H1 (cell line): ENCODE data around the gene NUCB1. TPM values are rescaled to one million over a fixed set of nuclear protein-coding genes. Genes with fewer than 3 reads are reported as not detected.

Experiments used
- CTCF ChIA-PET: fragments of 300-600 bp; sonication (Branson Sonifier 250); formaldehyde crosslinking; loops from one replicate; lab custom pipeline; 2021; ENCODE audit not compliant: partially characterized antibody; lab: Charles Lee
- POLR2A ChIA-PET: fragments of 300-600 bp; sonication (Branson Sonifier 250); formaldehyde crosslinking; loops from one replicate; lab custom pipeline; 2021; ENCODE audit warnings: inconsistent platforms; ENCODE audit not compliant: partially characterized antibody; lab: Charles Lee
- DNase-seq, 2 experiments: peaks; one replicate each; pipeline versions ENCODE4 v3.0.0 to v3.0.0-alpha.2; 2010 to 2022; ENCODE audit warnings: low spot score in 2 of 2, low read depth in 1 of 2, mixed read lengths in 1 of 2
- FAIRE-seq: peaks from 2 replicates; lab custom pipeline; 2011; peaks lifted over from hg19 to GRCh38; lab: Jason Lieb, UNC
- H2AFZ ChIP-seq: 2 replicates; pipeline ENCODE4 v1.8.1; 2012; ENCODE audit warnings: low read length, inconsistent platforms
- H2AK5ac ChIP-seq: 2 replicates; pipeline ENCODE4 v1.6.1; 2013; ENCODE audit warnings: low read depth, low read length
- H2BK120ac ChIP-seq: replicated peaks from 2 replicates; pipeline ENCODE3; 2013; ENCODE audit warnings: low read depth, low read length, inconsistent platforms
- H2BK12ac ChIP-seq: 2 replicates; pipeline ENCODE4 v1.6.1; 2013; ENCODE audit warnings: low read depth, low read length
- H2BK15ac ChIP-seq: 2 replicates; pipeline ENCODE4 v1.6.1; 2013; ENCODE audit warnings: low read length
- H2BK20ac ChIP-seq: 2 replicates; pipeline ENCODE4 v1.6.1; 2013; ENCODE audit warnings: low read length
- H2BK5ac ChIP-seq: 2 replicates; pipeline ENCODE4 v1.6.1; 2013; ENCODE audit warnings: low read depth, low read length
- H3K14ac ChIP-seq: 2 replicates; pipeline ENCODE4 v1.6.1; 2013; ENCODE audit warnings: inconsistent platforms; ENCODE audit not compliant: insufficient read length
- H3K18ac ChIP-seq: 2 replicates; pipeline ENCODE4 v1.6.1; 2013; ENCODE audit warnings: low read length; ENCODE audit errors: extremely low read depth
- H3K23ac ChIP-seq: 2 replicates; pipeline ENCODE4 v1.6.1; 2013; ENCODE audit warnings: inconsistent platforms; ENCODE audit not compliant: insufficient read length
- H3K23me2 ChIP-seq: 2 replicates; pipeline ENCODE4 v1.6.1; 2013; ENCODE audit warnings: low read depth, low read length
- H3K27ac ChIP-seq: 2 replicates; pipeline ENCODE4 v1.6.1; 2011; ENCODE audit warnings: low read depth, low read length, inconsistent platforms
- H3K27me3 ChIP-seq, 4 experiments: replicated peaks in 1 of 4; 1 replicate in 1 of 4; 2 replicates in 3 of 4; pipeline versions ENCODE4 v1.6.1 to v1.8.1; 2011 to 2013; ENCODE audit warnings: low read length in 3 of 4, mild to moderate bottlenecking in 3 of 4, inconsistent platforms in 2 of 4, mixed read lengths in 2 of 4, moderate library complexity in 1 of 4; ENCODE audit not compliant: control insufficient read depth in 3 of 4, insufficient read depth in 3 of 4; ENCODE audit errors: extremely low read depth in 1 of 4
- H3K36me3 ChIP-seq, 4 experiments: 2 replicates each; pipeline versions ENCODE4 v1.6.1 to v1.8.1; 2011 to 2013; ENCODE audit warnings: mild to moderate bottlenecking in 4 of 4, low read length in 3 of 4, moderate library complexity in 2 of 4, control low read depth in 1 of 4, inconsistent platforms in 1 of 4; ENCODE audit not compliant: insufficient read depth in 4 of 4, control insufficient read depth in 2 of 4
- H3K4ac ChIP-seq: replicated peaks from 2 replicates; pipeline ENCODE3; 2013; ENCODE audit warnings: low read length, low read depth, mixed read lengths, inconsistent platforms; ENCODE audit not compliant: insufficient read length
- H3K4me1 ChIP-seq, 4 experiments: replicated peaks in 1 of 4; 1 replicate in 1 of 4; 2 replicates in 3 of 4; pipeline versions ENCODE4 v1.6.1 to v1.8.1; 2011 to 2013; ENCODE audit warnings: low read length in 3 of 4, inconsistent platforms in 2 of 4, mixed read lengths in 1 of 4; ENCODE audit not compliant: insufficient read depth in 4 of 4, control insufficient read depth in 3 of 4
- H3K4me2 ChIP-seq, 2 experiments: 2 replicates each; pipeline versions ENCODE4 v1.6.1 to v1.8.1; 2011 to 2013; ENCODE audit warnings: low read depth in 2 of 2, low read length in 2 of 2, control low read depth in 1 of 2, inconsistent platforms in 1 of 2, mild to moderate bottlenecking in 1 of 2; ENCODE audit not compliant: insufficient read depth in 1 of 2
- H3K4me3 ChIP-seq, 4 experiments: fragments of 200-600, 300-600 bp in 1 of 4; sonication (generic), shearing (Covaris generic), sonication (Bioruptor Twin) in 1 of 4; 2 replicates each; pipeline versions ENCODE4 v1.5.1 to v1.8.1; 2011 to 2016; ENCODE audit warnings: low read length in 4 of 4, low read depth in 3 of 4, control low read depth in 2 of 4, inconsistent platforms in 2 of 4, mild to moderate bottlenecking in 2 of 4, mixed read lengths in 1 of 4, moderate library complexity in 1 of 4; ENCODE audit not compliant: insufficient read depth in 2 of 4; ENCODE audit errors: extremely low read depth in 1 of 4
- H3K56ac ChIP-seq: replicated peaks from 2 replicates; pipeline ENCODE3; 2013; ENCODE audit warnings: low read depth, mild to moderate bottlenecking, mixed read lengths, low read length, inconsistent platforms; ENCODE audit not compliant: insufficient read length
- H3K79me1 ChIP-seq: 2 replicates; pipeline ENCODE4 v1.6.1; 2013; ENCODE audit warnings: low read depth, low read length, control low read depth
- H3K79me2 ChIP-seq, 2 experiments: 2 replicates each; pipeline versions ENCODE4 v1.6.1 to v1.8.1; 2012 to 2013; ENCODE audit warnings: low read length in 2 of 2, mild to moderate bottlenecking in 2 of 2, inconsistent platforms in 1 of 2; ENCODE audit not compliant: insufficient read depth in 2 of 2, control insufficient read depth in 1 of 2
- H3K9ac ChIP-seq, 4 experiments: replicated peaks in 1 of 4; 1 replicate in 1 of 4; 2 replicates in 3 of 4; pipeline versions ENCODE4 v1.6.1 to v1.8.1; 2011 to 2013; ENCODE audit warnings: low read depth in 3 of 4, low read length in 3 of 4, control low read depth in 2 of 4, mild to moderate bottlenecking in 2 of 4, moderate library complexity in 2 of 4, inconsistent platforms in 1 of 4; ENCODE audit errors: extremely low read depth in 1 of 4
- H3K9me3 ChIP-seq, 2 experiments: 2 replicates each; pipeline versions ENCODE4 v1.6.1 to v1.8.1; 2012 to 2013; ENCODE audit warnings: mild to moderate bottlenecking in 2 of 2, moderate library complexity in 2 of 2, control low read depth in 1 of 2, inconsistent platforms in 1 of 2, low read depth in 1 of 2, low read length in 1 of 2, mixed read lengths in 1 of 2; ENCODE audit not compliant: insufficient read depth in 2 of 2
- H4K20me1 ChIP-seq, 2 experiments: replicated peaks in 1 of 2; 2 replicates each; pipeline versions ENCODE3 to v1.8.1; 2011 to 2013; ENCODE audit warnings: inconsistent platforms in 2 of 2, low read length in 2 of 2, mild to moderate bottlenecking in 1 of 2; ENCODE audit not compliant: insufficient read depth in 2 of 2, control insufficient read depth in 1 of 2
- H4K5ac ChIP-seq: 2 replicates; pipeline ENCODE4 v1.6.1; 2013; ENCODE audit warnings: low read length, low read depth, mixed read lengths, inconsistent platforms; ENCODE audit not compliant: insufficient read length
- H4K8ac ChIP-seq: 2 replicates; pipeline ENCODE4 v1.8.0; 2013; ENCODE audit warnings: mild to moderate bottlenecking, moderate library complexity, low read length, inconsistent platforms; ENCODE audit not compliant: insufficient read depth; ENCODE audit errors: extremely low read depth
- H4K91ac ChIP-seq: replicated peaks from 2 replicates; pipeline ENCODE3; 2013; ENCODE audit warnings: low read length, mixed read lengths, inconsistent platforms; ENCODE audit not compliant: insufficient read length
- EP300 ChIP-seq, 2 experiments: IDR thresholded peaks; 1 replicate in 1 of 2; 2 replicates in 1 of 2; pipeline ENCODE4 v1.6.1; 2011 to 2012; ENCODE audit warnings: low read depth in 2 of 2, low read length in 2 of 2, mild to moderate bottlenecking in 2 of 2, borderline replicate concordance in 1 of 2, inconsistent platforms in 1 of 2, moderate library complexity in 1 of 2
- EZH2 ChIP-seq: fragments of 200-600 bp; sonication (generic); IDR thresholded peaks from 2 replicates; pipeline ENCODE4 v1.7.1; 2012; ENCODE audit warnings: low read depth, mild to moderate bottlenecking, moderate library complexity, low read length, inconsistent platforms; ENCODE audit not compliant: severe bottlenecking
- FOSL1 ChIP-seq: IDR thresholded peaks from 2 replicates; pipeline ENCODE4 v1.6.1; 2011; ENCODE audit warnings: mild to moderate bottlenecking, low read depth, low read length, moderate library complexity; ENCODE audit not compliant: insufficient read depth
- GTF2F1 ChIP-seq: IDR thresholded peaks from 2 replicates; pipeline ENCODE4 v1.6.1; 2012; ENCODE audit warnings: low read depth, low read length, improper control_type of control experiment, borderline replicate concordance
- JUND ChIP-seq: IDR thresholded peaks from 2 replicates; pipeline ENCODE4 v1.6.1; 2011; ENCODE audit warnings: mild to moderate bottlenecking, improper control_type of control experiment, low read length
- KDM1A ChIP-seq: fragments of 200-600, 300-600 bp; sonication (generic); IDR thresholded peaks from 2 replicates; pipeline ENCODE4 v1.7.1; 2016; ENCODE audit warnings: mild to moderate bottlenecking, low read length, borderline replicate concordance
- MAX ChIP-seq: IDR thresholded peaks from 2 replicates; pipeline ENCODE4 v1.6.1; 2012; ENCODE audit warnings: inconsistent platforms
- POLR2A ChIP-seq, 2 experiments: IDR thresholded peaks; 1 replicate in 1 of 2; 2 replicates in 1 of 2; pipeline ENCODE4 v1.6.1; 2011; ENCODE audit warnings: low read depth in 2 of 2, low read length in 2 of 2, mild to moderate bottlenecking in 2 of 2; ENCODE audit errors: control extremely low read depth in 1 of 2
- SP2 ChIP-seq: IDR thresholded peaks from 2 replicates; pipeline ENCODE4 v1.6.1; 2012; ENCODE audit warnings: mild to moderate bottlenecking, low read length, inconsistent platforms
- WGBS, 2 experiments: shearing (Covaris generic) in 1 of 2; methylation state at CpG; one replicate each; pipeline versions ENCODE4 v1.1.6 to v1.1.7; 2013 to 2015; ENCODE audit warnings: low lambda C conversion rate in 2 of 2, mixed read lengths in 2 of 2, inconsistent platforms in 1 of 2, low coverage in 1 of 2, missing lambda C conversion rate in 1 of 2; ENCODE audit not compliant: insufficient replicate concordance in 2 of 2, insufficient coverage in 1 of 2, insufficient read length in 1 of 2; ENCODE audit errors: extremely low coverage in 1 of 2, missing lambda C conversion rate in 1 of 2; 5-methylcytosine and 5-hydroxymethylcytosine counted together
- polyA plus RNA-seq, 7 experiments: library from polyadenylated mRNA; depleted of rRNA in 3 of 7; stranded (reverse) in 5 of 7; unstranded in 2 of 7; fragments of >200 nt in 5 of 7; fragments of 200-250 nt in 2 of 7; gene quantifications; 1 replicate in 5 of 7; 2 replicates in 1 of 7; 4 replicates in 1 of 7; pipeline versions ENCODE4 v1.2.1 to v1.2.3, GENCODE V29; 2011 to 2013; ENCODE audit warnings: missing spikeins in 2 of 7, mixed read lengths in 2 of 7
- total RNA-seq: library from RNA; stranded (reverse); fragmentation: NEBNext Ultra II Directional; extraction: Animal tissue kit (Norgen Biotek cat#: 25700); gene quantifications from 2 replicates; pipeline ENCODE4 v1.2.1, GENCODE V29; 2021

The NUCB1 gene
- total and polyA plus RNA-seq, 2 of the 8 experiments (the other 6 are each of a cell fraction or from before 2014, with no cell fraction given), result 111 to 121 TPM

- Histone ChIP-seq H4K5ac (no peak overlapping the region), H3K4me3 (no peak overlapping the region), H3K4me2 (no peak overlapping the region), H2BK20ac (no peak overlapping the region), H3K4ac (peak overlapping the region; percentile 78), H3K23me2 (peaks cover 3% of the 10 kb centered on the region; the same call in 1 of the 2 replicates), H3K56ac (no peak overlapping the region), H2BK5ac (no peak overlapping the region; the same call in 1 of the 2 replicates), H3K18ac (no peak overlapping the region), H3K27ac (no peak overlapping the region), H2BK120ac (no peak overlapping the region), H4K8ac (no peak overlapping the region), H2AK5ac (no peak overlapping the region), H3K27me3 (no peaks in the 10 kb centered on the region), H3K79me2 (peaks cover 0 to 10% of the 10 kb centered on the region in 2 experiments; a peak in 1 of 4 replicates), H2AFZ (no peak overlapping the region), H3K36me3 (0 out of 8 replicates have a peak, but pooled peaks cover 0 to 3% (median under 1%) of the 10 kb centered on the region in 4 experiments), H4K20me1 (peaks cover 0 to 1% of the 10 kb centered on the region in 2 experiments), H3K14ac (no peak overlapping the region), H4K91ac (no peak overlapping the region), H2BK12ac (no peak overlapping the region), H3K23ac (no peak overlapping the region), H3K79me1 (no peaks in the 10 kb centered on the region), H3K9ac (no peak overlapping the region)
- FAIRE-seq (no peak), DNase-seq (no peak)
- ChIA-PET POLR2A (interaction anchor here (1.1 to 5.8 kb wide), 5 partner anchors 12 to 158 kb away, joined by 3 to 75 read pairs (median 4); partner anchors contain the start of genes FTL and PPP1R15A), CTCF (interaction anchor here (0.6 to 2.1 kb wide), 6 partner anchors 24 to 221 kb away, joined by 3 to 9 read pairs (median 3); partner anchors contain the start of genes CGB7 and DHDH)
- 85% methylated on average over 5 of the region's 5 CpGs; no CpG with 5 or more reads in 1 of the 2 experiments for WGBS, 2 experiments
- TF ChIP-seq EZH2 (no peak), FOSL1 (no peak), JUND (no peak), EP300 (IDR thresholded peaks at IDR 0.05; ENCODE audit: borderline replicate concordance in 1 of 2, low read depth in 2 of 2, low read length in 2 of 2) (no peak), KDM1A (no peak), POLR2A (IDR thresholded peaks at IDR 0.05; ENCODE audit: control extremely low read depth in 1 of 2, low read depth in 2 of 2, low read length in 2 of 2) (no peak), SP2 (no peak), MAX (no peak), GTF2F1 (no peak)
- TF ChIP-seq, all 59 proteins: peak for 0
- peaks cover 0 to 4% (median 0%) of the 10 kb centered on the region in 4 experiments; a peak in 4 of 7 replicates for H3K4me1 ChIP-seq
- H2BK15ac ChIP-seq, result no peak overlapping the region
- no peaks in the 10 kb centered on the region for H3K9me3 ChIP-seq
Measured at GRCh38 chr19:48897181-48897580, 2.9 kb upstream of the NUCB1 start.
